OCI-M2 (cell line): ENCODE measurements around the gene ACTG2.

Experiments used
- DNase-seq: peaks from one replicate; lab custom pipeline; 2025; ENCODE audit not compliant: unreplicated experiment; lab: John Stamatoyannopoulos, UW

The ACTG2 gene

DNA sequence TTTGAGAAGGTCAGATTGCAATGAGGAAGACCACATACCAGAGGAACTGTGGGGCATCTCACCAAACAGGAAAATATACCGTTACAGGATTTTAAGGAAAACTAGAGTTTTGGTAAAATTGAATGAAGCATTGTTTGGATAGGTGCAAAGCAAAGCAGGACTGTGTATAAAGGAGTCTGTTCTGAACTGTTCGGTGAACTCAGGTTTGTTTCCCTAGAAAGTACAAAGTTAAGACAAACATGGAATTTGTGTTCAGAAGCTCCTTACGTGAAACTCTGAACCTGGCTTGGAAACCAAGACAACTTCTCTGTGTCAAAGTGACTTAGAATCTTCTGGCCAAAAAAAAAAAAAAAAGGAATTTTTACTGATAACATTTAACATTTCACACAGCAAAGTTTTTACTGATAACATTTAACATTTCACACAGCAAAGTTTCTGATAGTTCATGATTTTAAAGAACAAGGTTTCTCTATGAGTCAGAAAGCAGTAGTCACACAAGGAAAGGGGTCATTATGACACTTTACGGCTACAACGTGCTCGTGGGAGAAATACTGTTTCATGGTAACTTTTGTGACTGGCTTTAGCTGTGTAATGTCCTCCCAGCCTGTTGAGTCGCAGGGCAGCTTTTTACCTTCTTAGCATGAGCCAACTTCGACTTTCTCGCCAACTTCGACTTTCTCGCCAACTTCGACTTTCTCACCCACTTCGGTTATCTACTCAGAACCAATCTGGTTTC, 70.7 kb downstream of the ACTG2 start:
- DNase-seq = no peak

GRCh38 chr2:73964223-73964622, 71.4 kb downstream of the ACTG2 start:
- DNase-seq = no peak

DNA sequence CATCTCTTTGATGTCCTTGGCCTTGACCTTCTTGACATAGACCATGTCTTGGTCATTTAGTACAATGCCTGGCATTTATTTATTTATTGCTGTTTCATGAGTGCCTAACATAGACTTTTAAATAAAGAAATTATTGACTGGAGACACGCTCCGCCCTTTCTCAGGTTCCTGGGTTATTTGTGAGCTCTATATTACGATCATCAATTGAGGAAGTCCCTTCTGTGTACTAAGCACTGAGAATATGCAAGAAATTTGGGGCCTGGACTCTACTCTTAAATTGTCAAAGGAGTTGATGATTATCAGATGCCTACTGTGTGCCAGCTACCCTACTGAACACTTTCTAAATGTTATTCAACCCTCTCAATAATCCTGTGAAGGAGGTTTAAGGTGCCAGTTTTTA, 72.2 kb downstream of the ACTG2 start:
- DNase-seq = no peak

DNA sequence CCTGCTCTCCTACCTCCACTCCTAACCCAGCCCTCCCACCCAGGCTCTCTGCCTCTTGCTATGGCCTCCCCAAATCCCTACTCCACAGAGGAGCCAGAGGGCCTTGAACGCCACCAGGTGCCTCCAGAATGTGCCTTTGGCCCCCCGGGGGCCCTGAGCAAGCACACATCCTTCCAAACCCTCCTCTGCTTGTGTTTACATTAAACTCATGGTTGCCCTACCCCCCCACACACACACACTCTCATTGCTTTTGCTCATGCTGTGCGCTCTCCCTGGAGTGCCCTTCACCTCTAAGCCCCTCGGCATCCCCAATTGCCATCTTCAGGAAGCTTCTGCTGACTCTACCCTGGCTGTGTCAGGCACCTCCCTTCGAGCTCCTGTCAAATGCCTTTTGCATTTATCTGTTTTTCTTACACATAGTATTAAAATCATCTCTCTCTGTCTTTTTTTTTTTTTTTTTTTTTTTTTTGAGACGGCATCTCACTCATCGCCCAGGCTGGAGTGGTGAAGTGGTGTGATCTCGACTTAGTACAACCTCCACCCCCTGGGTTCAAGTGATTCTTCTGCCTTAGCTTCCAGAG, 75.6 kb downstream of the ACTG2 start:
- no peak for DNase-seq

DNA sequence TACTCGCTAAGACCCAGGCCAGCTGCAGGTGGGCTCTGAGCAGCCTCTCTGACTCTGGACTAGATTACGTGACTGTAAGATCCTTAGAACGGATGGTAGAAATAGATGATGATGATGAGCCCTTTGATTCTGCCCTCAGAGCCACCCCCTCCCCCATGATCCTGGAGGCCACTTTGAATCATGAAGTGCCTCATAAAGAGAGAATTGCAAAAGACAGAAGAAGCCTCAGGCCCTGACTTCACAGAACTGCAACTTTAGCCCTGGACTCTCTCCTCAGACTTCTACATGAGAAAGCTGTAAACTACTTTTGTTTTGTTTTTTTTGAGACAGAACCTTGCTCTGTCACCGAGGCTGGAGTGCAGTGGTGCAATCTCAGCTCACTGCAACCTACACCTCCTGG, 76.5 kb downstream of the ACTG2 start:
- DNase-seq = no peak
